Measurements from ENCODE around the gene ZBTB47. TPM values are rescaled to one million over a fixed set of nuclear protein-coding genes. Genes with fewer than 3 reads are reported as not detected.

ZBTB47 gene
- 9.3 and 10.2 TPM in 2 replicates for total RNA-seq

GRCh38 chr3:42653560-42654330, at the start of gene ZBTB47:
Gene ZBTB47 (plus strand): TSS chr3:42653697. CDS start chr3:42658356, 4,659 bp downstream.

GRCh38 chr3:42685363-42685881, 31.9 kb downstream of the ZBTB47 start, which contains the start of gene KLHL40:
Gene KLHL40 (plus strand): TSS chr3:42685537. CDS start chr3:42685619, 82 bp downstream.

GRCh38 chr3:42702066-42702951, 48.8 kb downstream of the ZBTB47 start, which contains the start of gene HHATL:
Gene HHATL (minus strand): TSS chr3:42702798. CDS start chr3:42700826, 1,972 bp downstream.

Other genes starting within 250 kb of the ZBTB47 start
- gene LYZL4, start 243.1 kb upstream of the ZBTB47 start, total RNA-seq = not detected in 2 replicates
- 0.13 and 1.2 TPM in 2 replicates for gene VIPR1, start 151.1 kb upstream of the ZBTB47 start, total RNA-seq
- 54.9 and 63.0 TPM in 2 replicates for gene SEC22C, start 71.7 kb upstream of the ZBTB47 start, total RNA-seq
- 21.4 and 24.0 TPM in 2 replicates for gene SS18L2, start 62.8 kb upstream of the ZBTB47 start, total RNA-seq
- 7.8 and 34.3 TPM in 2 replicates for gene NKTR, start 53.0 kb upstream of the ZBTB47 start, total RNA-seq
- gene KLHL40, start 31.8 kb downstream of the ZBTB47 start, total RNA-seq = not detected in 2 replicates
- gene HHATL, start 49.1 kb downstream of the ZBTB47 start, total RNA-seq = not detected in 2 replicates
- 1.8 and 2.2 TPM in 2 replicates for gene CCDC13, start 119.6 kb downstream of the ZBTB47 start, total RNA-seq
- gene HIGD1A, start 150.8 kb downstream of the ZBTB47 start, total RNA-seq = 78.2 and 161 TPM in 2 replicates
- 0.91 and 1.1 TPM in 2 replicates for gene ACKR2, start 155.7 kb downstream of the ZBTB47 start, total RNA-seq
- not detected in 2 replicates for gene CYP8B1, start 222.2 kb downstream of the ZBTB47 start, total RNA-seq

Data from epithelial cell of alveolus of lung (primary cell).